MM.1S (cell line): Measurements from ENCODE around the gene TMEM179B.

Experiments used
- CTCF ChIP-seq: fragments of 300-600 bp; sonication (generic); IDR thresholded peaks from 2 replicates; pipeline ENCODE4 v1.5.1; 2016; ENCODE audit warnings: antibody characterized with exemption, low read length, mixed read lengths
- EZH2 ChIP-seq: fragments of 300-600 bp; sonication (generic); optimal IDR thresholded peaks from 2 replicates; pipeline ENCODE3; 2017; ENCODE audit warnings: low read depth, mild to moderate bottlenecking, antibody characterized with exemption, low read length, mixed read lengths

- no peak for TF ChIP-seq EZH2
- TF ChIP-seq CTCF: no peak
These were observed 23.5 kb downstream of the TMEM179B start for GRCh38 chr11:62810748-62811147.
